ENCODE measurements around the gene YIF1B.

DNA sequence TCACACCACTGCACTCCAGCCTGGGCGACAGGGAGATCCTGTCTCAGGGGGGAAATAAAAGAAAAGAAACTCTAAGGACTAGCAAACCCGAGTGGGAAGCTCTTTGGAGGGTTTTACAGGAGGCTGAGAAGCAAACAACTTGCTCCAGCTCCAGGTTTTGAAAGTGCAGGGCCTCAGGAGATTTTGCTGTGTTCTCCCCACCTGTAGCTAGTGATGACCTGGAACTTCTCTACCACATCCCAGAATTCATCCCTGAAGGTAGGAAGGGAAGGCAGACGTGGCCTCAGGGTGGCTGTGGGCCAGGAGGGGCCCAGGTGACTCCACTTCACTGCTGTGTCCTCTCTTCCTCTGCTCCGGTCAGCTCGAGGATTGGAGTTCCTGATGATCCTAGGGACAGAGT is 42.3 kb upstream of the YIF1B start:
- TF ChIP-seq, protein P1, sequence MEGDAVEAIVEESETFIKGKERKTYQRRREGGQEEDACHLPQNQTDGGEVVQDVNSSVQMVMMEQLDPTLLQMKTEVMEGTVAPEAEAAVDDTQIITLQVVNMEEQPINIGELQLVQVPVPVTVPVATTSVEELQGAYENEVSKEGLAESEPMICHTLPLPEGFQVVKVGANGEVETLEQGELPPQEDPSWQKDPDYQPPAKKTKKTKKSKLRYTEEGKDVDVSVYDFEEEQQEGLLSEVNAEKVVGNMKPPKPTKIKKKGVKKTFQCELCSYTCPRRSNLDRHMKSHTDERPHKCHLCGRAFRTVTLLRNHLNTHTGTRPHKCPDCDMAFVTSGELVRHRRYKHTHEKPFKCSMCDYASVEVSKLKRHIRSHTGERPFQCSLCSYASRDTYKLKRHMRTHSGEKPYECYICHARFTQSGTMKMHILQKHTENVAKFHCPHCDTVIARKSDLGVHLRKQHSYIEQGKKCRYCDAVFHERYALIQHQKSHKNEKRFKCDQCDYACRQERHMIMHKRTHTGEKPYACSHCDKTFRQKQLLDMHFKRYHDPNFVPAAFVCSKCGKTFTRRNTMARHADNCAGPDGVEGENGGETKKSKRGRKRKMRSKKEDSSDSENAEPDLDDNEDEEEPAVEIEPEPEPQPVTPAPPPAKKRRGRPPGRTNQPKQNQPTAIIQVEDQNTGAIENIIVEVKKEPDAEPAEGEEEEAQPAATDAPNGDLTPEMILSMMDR (IDR thresholded peaks at IDR 0.05; ENCODE audit: low read length), result no peak
- TF ChIP-seq EZH2 (optimal IDR thresholded peaks at IDR 0.05; ENCODE audit: low read depth, low read length), result no peak

All from MM.1S (cell line).